Left lung (tissue), 10 donors: Measurements from ENCODE around the gene NR5A1. TPM values are rescaled to one million over a fixed set of nuclear protein-coding genes. Genes with fewer than 3 reads are reported as not detected.

ENCODE experiments used
- ATAC-seq: fragments of 200-7000 bp; cut with Tn5 transposase; one replicate; pipeline ENCODE4 v1.9.1; 2020; ENCODE audit warnings: moderate library complexity
- DNase-seq, 4 donors: peaks; one replicate each; pipeline ENCODE4 v3.0.0-alpha.2; 2013 to 2020
- H3K27ac ChIP-seq, 2 donors: fragments of 200-600 bp; sonication (generic) in 1 of 2; one replicate each; pipeline versions ENCODE4 v1.5.0 to v1.8.0; 2020 to 2021
- H3K27me3 ChIP-seq, 2 donors: fragments of 200-600 bp; sonication (generic) in 1 of 2; one replicate each; pipeline versions ENCODE4 v1.5.0 to v1.8.0; 2020 to 2021
- H3K36me3 ChIP-seq, 2 donors: fragments of 200-600 bp; sonication (generic) in 1 of 2; one replicate each; pipeline versions ENCODE4 v1.5.0 to v1.8.0; 2020 to 2021
- H3K4me1 ChIP-seq, 2 donors: fragments of 200-600 bp; one replicate each; pipeline ENCODE4 v1.8.0; 2021
- H3K4me3 ChIP-seq, 2 donors: fragments of 200-600 bp; sonication (generic) in 1 of 2; one replicate each; pipeline versions ENCODE4 v1.5.0 to v1.8.0; 2020 to 2021; ENCODE audit warnings: mild to moderate bottlenecking in 1 of 2
- H3K9me3 ChIP-seq, 2 donors: fragments of 200-600 bp; sonication (generic) in 1 of 2; one replicate each; pipeline versions ENCODE4 v1.5.0 to v1.8.0; 2020 to 2021
- intact Hi-C, 2 donors: fragments of 100-400 bp; cut with DNase I; formaldehyde crosslinking; loops; one replicate each; pipeline versions ENCODE4 v1.11.2 to v1.14.2; 2022
- polyA plus RNA-seq, 6 donors: library from polyadenylated mRNA; unstranded; fragments of 120-200 nt; gene quantifications; one replicate each; pipeline ENCODE4 v1.2.1, GENCODE V29; 2013; ENCODE audit not compliant: insufficient read length in 6 of 6
- total RNA-seq, 2 donors: library from RNA; stranded (reverse); fragmentation: NEBNext Ultra II Directional; extraction: Animal tissue kit (Norgen Biotek cat#: 25700); gene quantifications; one replicate each; pipeline ENCODE4 v1.2.1, GENCODE V29; 2021
- TF ChIP-seq, protein P1 (sequence below), 2 donors: fragments of 200-600 bp; sonication (generic) in 1 of 2; IDR thresholded peaks; one replicate each; pipeline versions ENCODE4 v1.5.0 to v1.8.0; 2021; ENCODE audit warnings: antibody characterized with exemption in 2 of 2
- donor health status: DM: no; HTN: yes; CAD: no.
- donor health status: DM: no; HTN: no; CAD: no.

The NR5A1 gene
- total and polyA plus RNA-seq, 8 donors, result 0.06 to 0.26 (median 0.14) TPM; not detected in 5

DNA sequence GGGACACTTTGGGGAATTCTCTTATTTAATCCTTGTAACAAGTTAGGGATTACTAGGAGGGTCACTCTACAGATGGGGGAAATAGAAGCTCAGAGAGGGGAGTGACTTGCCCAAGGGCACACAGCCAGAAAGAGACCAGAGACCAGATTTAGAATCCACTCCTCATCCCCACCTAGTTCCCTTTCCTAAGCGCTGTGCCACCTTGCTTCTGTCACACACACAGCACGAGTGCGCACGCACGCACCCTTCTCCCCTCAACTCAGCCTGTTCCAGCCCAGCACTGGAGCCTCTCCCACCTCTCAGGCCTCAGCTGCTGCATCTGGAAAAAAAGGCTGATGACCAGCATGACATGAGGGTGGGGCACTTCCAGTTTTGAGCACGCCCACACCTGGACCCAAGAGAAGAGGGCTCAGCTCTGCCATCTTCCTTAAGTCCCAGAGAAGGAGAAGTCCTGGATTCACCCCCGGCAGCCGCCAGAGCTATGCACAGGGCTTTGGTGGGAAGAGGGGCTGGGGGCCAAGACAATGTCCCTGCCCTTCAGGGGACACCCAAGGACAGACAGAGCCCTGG is 18.5 kb downstream of the NR5A1 start:
- peaks cover 15 to 79% of the 10 kb centered on the region in 2 donors for H3K27me3 ChIP-seq
- no peaks in the 10 kb centered on the region for H3K9me3 ChIP-seq
- TF ChIP-seq, protein P1, sequence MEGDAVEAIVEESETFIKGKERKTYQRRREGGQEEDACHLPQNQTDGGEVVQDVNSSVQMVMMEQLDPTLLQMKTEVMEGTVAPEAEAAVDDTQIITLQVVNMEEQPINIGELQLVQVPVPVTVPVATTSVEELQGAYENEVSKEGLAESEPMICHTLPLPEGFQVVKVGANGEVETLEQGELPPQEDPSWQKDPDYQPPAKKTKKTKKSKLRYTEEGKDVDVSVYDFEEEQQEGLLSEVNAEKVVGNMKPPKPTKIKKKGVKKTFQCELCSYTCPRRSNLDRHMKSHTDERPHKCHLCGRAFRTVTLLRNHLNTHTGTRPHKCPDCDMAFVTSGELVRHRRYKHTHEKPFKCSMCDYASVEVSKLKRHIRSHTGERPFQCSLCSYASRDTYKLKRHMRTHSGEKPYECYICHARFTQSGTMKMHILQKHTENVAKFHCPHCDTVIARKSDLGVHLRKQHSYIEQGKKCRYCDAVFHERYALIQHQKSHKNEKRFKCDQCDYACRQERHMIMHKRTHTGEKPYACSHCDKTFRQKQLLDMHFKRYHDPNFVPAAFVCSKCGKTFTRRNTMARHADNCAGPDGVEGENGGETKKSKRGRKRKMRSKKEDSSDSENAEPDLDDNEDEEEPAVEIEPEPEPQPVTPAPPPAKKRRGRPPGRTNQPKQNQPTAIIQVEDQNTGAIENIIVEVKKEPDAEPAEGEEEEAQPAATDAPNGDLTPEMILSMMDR (IDR thresholded peaks at IDR 0.05), result no peak
- H3K4me3 ChIP-seq, result no peak overlapping the region
- H3K27ac ChIP-seq, result no peak overlapping the region
- intact Hi-C loops, result no loop called here
- DNase-seq, result no peak
- H3K4me1 ChIP-seq, result no peaks in the 10 kb centered on the region
- no peaks in the 10 kb centered on the region for H3K36me3 ChIP-seq
- ATAC-seq, result no peak

- H3K9me3 ChIP-seq, result no peaks in the 10 kb centered on the region
- TF ChIP-seq, protein P1 (IDR thresholded peaks at IDR 0.05), result no peak
- H3K27ac ChIP-seq, result no peak overlapping the region
- H3K4me1 ChIP-seq, result no peaks in the 10 kb centered on the region
- no peak overlapping the region for H3K4me3 ChIP-seq
- no peaks in the 10 kb centered on the region for H3K36me3 ChIP-seq
- intact Hi-C loops, result no loop called here
- peaks cover 15 to 83% of the 10 kb centered on the region in 2 donors for H3K27me3 ChIP-seq
- DNase-seq, result peak in 1 of 4 donors; percentile 71
- no peak for ATAC-seq
These were observed 19.7 kb downstream of the NR5A1 start for GRCh38 chr9:124487260-124488182.

DNA sequence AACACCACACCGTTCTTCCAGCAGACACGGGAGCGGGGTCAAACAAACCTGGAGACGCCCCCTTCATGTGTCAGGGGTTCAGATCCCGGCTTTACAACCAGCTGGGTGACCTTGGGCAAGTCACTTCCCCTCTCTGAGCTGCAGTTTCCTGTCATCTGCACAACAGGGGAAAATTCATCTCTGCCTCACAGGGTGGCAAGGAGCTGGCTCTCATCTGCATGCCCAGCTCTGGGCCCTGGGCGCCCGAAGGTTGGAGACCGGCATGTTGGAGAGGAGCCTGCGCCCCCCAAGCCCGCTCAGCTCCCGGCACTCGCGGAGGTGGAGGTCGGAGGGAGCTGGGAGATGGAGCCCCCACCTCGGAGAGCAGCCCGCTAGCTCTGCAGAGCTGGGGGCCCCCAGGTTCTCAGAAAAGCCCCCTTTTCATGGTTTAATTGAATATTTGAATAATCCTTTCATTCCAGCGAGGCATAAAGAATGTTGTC is 20.4 kb downstream of the NR5A1 start:
- no peak for ATAC-seq
- H3K27me3 ChIP-seq, result peaks cover 15 to 87% of the 10 kb centered on the region in 2 donors

GRCh38 chr9:124485936-124486335 is 21.3 kb downstream of the NR5A1 start:
- H3K36me3 ChIP-seq, result no peaks in the 10 kb centered on the region
- no peak overlapping the region for H3K4me3 ChIP-seq
- H3K27ac ChIP-seq, result no peak overlapping the region
- DNase-seq, result peak in 1 of 4 donors; percentile 47
- intact Hi-C loops, result no loop called here
- TF ChIP-seq, protein P1 (IDR thresholded peaks at IDR 0.05), result no peak
- no peaks in the 10 kb centered on the region for H3K4me1 ChIP-seq
- H3K9me3 ChIP-seq, result no peaks in the 10 kb centered on the region
- no peak for ATAC-seq
- peaks cover 15 to 91% of the 10 kb centered on the region in 2 donors for H3K27me3 ChIP-seq

More for the DNA sequence above, 20.4 kb downstream of the NR5A1 start:
- TF ChIP-seq, protein P1 (IDR thresholded peaks at IDR 0.05), result no peak
- Histone ChIP-seq H3K4me1 (no peaks in the 10 kb centered on the region), H3K4me3 (no peak overlapping the region), H3K27ac (no peak overlapping the region), H3K36me3 (no peaks in the 10 kb centered on the region), H3K9me3 (no peaks in the 10 kb centered on the region)
- DNase-seq, result peak in 1 of 4 donors; percentile 67
- intact Hi-C loops, result no loop called here

- intact Hi-C loops, result no loop called here
- no peaks in the 10 kb centered on the region for H3K9me3 ChIP-seq
These were observed 22.0 kb downstream of the NR5A1 start for GRCh38 chr9:124485201-124485600.

More at GRCh38 chr9:124485201-124485600, 22.0 kb downstream of the NR5A1 start:
- DNase-seq, result peak in 1 of 4 donors; percentile 69
- TF ChIP-seq, protein P1 (IDR thresholded peaks at IDR 0.05), result no peak
- H3K27ac ChIP-seq, result no peak overlapping the region
- H3K27me3 ChIP-seq, result peaks cover 15 to 91% of the 10 kb centered on the region in 2 donors
- no peaks in the 10 kb centered on the region for H3K4me1 ChIP-seq
- H3K4me3 ChIP-seq, result no peak overlapping the region
- ATAC-seq, result no peak
- no peaks in the 10 kb centered on the region for H3K36me3 ChIP-seq
